Activated T-helper 1 cell treated with anti-CD3 and anti-CD28 coated beads, Interleukin-12 subunit alpha, Interleukin-12 subunit beta, Interleukin-2, Interleukin-4 antibody, amounts not matched to agents 30 ng/mL and 10 ng/mL and 1 ng/mL, durations not matched to agents 14 hours and 24 hours and 36 hours (primary cell): ENCODE results near the gene GRID1. TPM values are rescaled to one million over a fixed set of nuclear protein-coding genes. Genes with fewer than 3 reads are reported as not detected.

ENCODE experiments used
- DNase-seq: peaks from one replicate; pipeline ENCODE4 v3.0.0; 2021; ENCODE audit warnings: low spot score
- H3K27ac Mint-ChIP-seq: one replicate; pipeline ENCODE4 v1.8.0; 2021; ENCODE audit warnings: mild to moderate bottlenecking, mixed read lengths
- H3K27me3 Mint-ChIP-seq: one replicate; pipeline ENCODE4 v1.8.0; 2022; ENCODE audit warnings: mild to moderate bottlenecking, moderate library complexity, mixed read lengths; ENCODE audit not compliant: insufficient read depth
- H3K36me3 Mint-ChIP-seq: one replicate; pipeline ENCODE4 v1.8.0; 2021; ENCODE audit warnings: low read depth, mixed read lengths
- H3K4me1 Mint-ChIP-seq: one replicate; pipeline ENCODE4 v1.8.0; 2021; ENCODE audit warnings: low read depth, mixed read lengths
- H3K4me3 Mint-ChIP-seq: one replicate; pipeline ENCODE4 v1.8.0; 2021; ENCODE audit warnings: mild to moderate bottlenecking, moderate library complexity, mixed read lengths
- H3K9me3 Mint-ChIP-seq: one replicate; pipeline ENCODE4 v1.8.0; 2021; ENCODE audit warnings: mixed read lengths
- intact Hi-C: fragments of 100-400 bp; cut with micrococcal nuclease; formaldehyde crosslinking; loops from one replicate; pipeline ENCODE4 v1.15.1; 2024
- total RNA-seq: library from RNA; stranded (reverse); gene quantifications from 2 replicates; pipeline ENCODE4 v1.2.3, GENCODE V29; 2022

GRID1 gene
- total RNA-seq, 1 donor from 2014 or later: not detected

- Mint-ChIP-seq H3K27me3 (peaks cover 42% of the 10 kb centered on the region), H3K4me1 (no peaks in the 10 kb centered on the region), H3K4me3 (no peak overlapping the region), H3K36me3 (no peaks in the 10 kb centered on the region), H3K9me3 (no peaks in the 10 kb centered on the region), H3K27ac (no peak overlapping the region)
- DNase-seq: no peak
- intact Hi-C loops: no loop called here
These were observed 5.7 kb upstream of the GRID1 start for GRCh38 chr10:86372119-86372783.

- no peak for DNase-seq
- Mint-ChIP-seq H3K9me3 (no peaks in the 10 kb centered on the region), H3K36me3 (no peaks in the 10 kb centered on the region), H3K4me3 (no peak overlapping the region), H3K27me3 (peaks cover 42% of the 10 kb centered on the region), H3K27ac (no peak overlapping the region), H3K4me1 (no peaks in the 10 kb centered on the region)
- intact Hi-C loops: no loop called here
These were observed 5.1 kb upstream of the GRID1 start for GRCh38 chr10:86371691-86372090.

- no peak overlapping the region for H3K4me3 Mint-ChIP-seq
- no peaks in the 10 kb centered on the region for H3K4me1 Mint-ChIP-seq
- H3K27me3 Mint-ChIP-seq: peaks cover 42% of the 10 kb centered on the region
- H3K9me3 Mint-ChIP-seq: no peaks in the 10 kb centered on the region
- H3K27ac Mint-ChIP-seq: no peak overlapping the region
- intact Hi-C loops: no loop called here
- no peaks in the 10 kb centered on the region for H3K36me3 Mint-ChIP-seq
- DNase-seq: no peak
These were observed 4.5 kb upstream of the GRID1 start for GRCh38 chr10:86371116-86371515.

GRCh38 chr10:86370006-86370585, 3.5 kb upstream of the GRID1 start:
- H3K4me1 Mint-ChIP-seq: peaks cover 5% of the 10 kb centered on the region
- no peak for DNase-seq
- H3K9me3 Mint-ChIP-seq: no peaks in the 10 kb centered on the region

GRCh38 chr10:86368987-86369386, 2.4 kb upstream of the GRID1 start:
- Mint-ChIP-seq H3K4me3 (no peak overlapping the region), H3K27me3 (peaks cover 52% of the 10 kb centered on the region), H3K27ac (no peak overlapping the region), H3K4me1 (peaks cover 9% of the 10 kb centered on the region), H3K36me3 (peaks cover 2% of the 10 kb centered on the region), H3K9me3 (no peaks in the 10 kb centered on the region)
- no peak for DNase-seq
- intact Hi-C loops: no loop called here

More at GRCh38 chr10:86370006-86370585, 3.5 kb upstream of the GRID1 start:
- Mint-ChIP-seq H3K27ac (no peak overlapping the region), H3K27me3 (peaks cover 45% of the 10 kb centered on the region), H3K4me3 (no peak overlapping the region), H3K36me3 (no peaks in the 10 kb centered on the region)
- intact Hi-C loops: no loop called here

- H3K4me3 Mint-ChIP-seq: peak overlapping the region; percentile 48
- DNase-seq: no peak
- intact Hi-C loops: no loop called here
- H3K9me3 Mint-ChIP-seq: no peaks in the 10 kb centered on the region
- H3K4me1 Mint-ChIP-seq: peaks cover 11% of the 10 kb centered on the region
- peaks cover 2% of the 10 kb centered on the region for H3K36me3 Mint-ChIP-seq
- H3K27me3 Mint-ChIP-seq: peaks cover 52% of the 10 kb centered on the region
- H3K27ac Mint-ChIP-seq: no peak overlapping the region
These were observed 1.5 kb upstream of the GRID1 start for GRCh38 chr10:86368046-86368445.

- no peaks in the 10 kb centered on the region for H3K9me3 Mint-ChIP-seq
- intact Hi-C loops: no loop called here
- DNase-seq: no peak
These were observed 757 bp upstream of the GRID1 start for GRCh38 chr10:86367152-86367951.

GRCh38 chr10:86366902-86367151, 232 bp upstream of the GRID1 start:
- peaks cover 2% of the 10 kb centered on the region for H3K36me3 Mint-ChIP-seq
- peaks cover 60% of the 10 kb centered on the region for H3K27me3 Mint-ChIP-seq

More at GRCh38 chr10:86367152-86367951, 757 bp upstream of the GRID1 start:
- peaks cover 11% of the 10 kb centered on the region for H3K4me1 Mint-ChIP-seq
- no peak overlapping the region for H3K27ac Mint-ChIP-seq
- H3K27me3 Mint-ChIP-seq: peaks cover 58% of the 10 kb centered on the region
- H3K36me3 Mint-ChIP-seq: peaks cover 2% of the 10 kb centered on the region
- no peak overlapping the region for H3K4me3 Mint-ChIP-seq

DNA sequence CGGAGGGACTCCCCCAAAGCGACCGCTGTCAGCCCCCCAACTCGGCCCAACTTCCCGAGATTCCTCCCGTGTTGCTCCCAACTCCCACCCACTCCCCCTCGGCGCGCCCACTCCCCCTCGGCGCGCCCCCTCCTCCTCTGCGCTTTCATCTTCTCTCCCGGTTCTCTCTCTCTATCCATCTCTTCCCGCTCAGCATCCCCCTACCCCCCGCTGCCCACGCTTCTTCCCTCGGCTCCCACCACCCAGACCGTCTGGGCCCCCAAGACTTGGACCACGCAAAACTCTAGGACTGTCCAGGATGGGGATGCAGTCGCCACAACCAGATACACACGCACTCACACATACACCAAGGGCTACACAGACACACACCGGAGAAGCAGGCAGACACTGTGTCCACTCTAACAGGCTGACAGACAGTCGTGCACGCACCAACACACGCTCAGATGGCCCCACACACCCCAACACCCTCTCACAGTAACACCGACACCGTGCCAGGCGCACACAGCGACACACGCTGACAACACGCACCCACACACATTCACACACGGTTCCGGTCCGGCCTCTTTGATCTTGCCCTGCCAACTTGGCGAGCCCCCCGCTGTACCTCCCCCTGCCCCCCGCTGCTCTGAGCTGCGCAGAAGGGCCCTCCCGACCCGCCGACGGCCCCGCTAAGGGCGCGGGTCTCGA, 1.1 kb downstream of the GRID1 start:
- Mint-ChIP-seq H3K36me3 (peaks cover 2% of the 10 kb centered on the region), H3K4me3 (peak overlapping the region; percentile 22), H3K9me3 (no peaks in the 10 kb centered on the region), H3K27ac (peak overlapping the region; percentile 55), H3K27me3 (peaks cover 66% of the 10 kb centered on the region), H3K4me1 (peaks cover 11% of the 10 kb centered on the region)
- DNase-seq: no peak
- intact Hi-C loops: no loop called here

More at GRCh38 chr10:86366902-86367151, 232 bp upstream of the GRID1 start:
- Mint-ChIP-seq H3K27ac (no peak overlapping the region), H3K4me3 (no peak overlapping the region), H3K9me3 (no peaks in the 10 kb centered on the region), H3K4me1 (peaks cover 11% of the 10 kb centered on the region)
- no peak for DNase-seq
- intact Hi-C loops: no loop called here

- Mint-ChIP-seq H3K27ac (no peak overlapping the region), H3K36me3 (peaks cover 2% of the 10 kb centered on the region), H3K27me3 (peaks cover 60% of the 10 kb centered on the region), H3K4me3 (no peak overlapping the region), H3K4me1 (peaks cover 11% of the 10 kb centered on the region), H3K9me3 (no peaks in the 10 kb centered on the region)
- intact Hi-C loops: no loop called here
- DNase-seq: no peak
These were observed 1.9 kb downstream of the GRID1 start for GRCh38 chr10:86364491-86365345.

DNA sequence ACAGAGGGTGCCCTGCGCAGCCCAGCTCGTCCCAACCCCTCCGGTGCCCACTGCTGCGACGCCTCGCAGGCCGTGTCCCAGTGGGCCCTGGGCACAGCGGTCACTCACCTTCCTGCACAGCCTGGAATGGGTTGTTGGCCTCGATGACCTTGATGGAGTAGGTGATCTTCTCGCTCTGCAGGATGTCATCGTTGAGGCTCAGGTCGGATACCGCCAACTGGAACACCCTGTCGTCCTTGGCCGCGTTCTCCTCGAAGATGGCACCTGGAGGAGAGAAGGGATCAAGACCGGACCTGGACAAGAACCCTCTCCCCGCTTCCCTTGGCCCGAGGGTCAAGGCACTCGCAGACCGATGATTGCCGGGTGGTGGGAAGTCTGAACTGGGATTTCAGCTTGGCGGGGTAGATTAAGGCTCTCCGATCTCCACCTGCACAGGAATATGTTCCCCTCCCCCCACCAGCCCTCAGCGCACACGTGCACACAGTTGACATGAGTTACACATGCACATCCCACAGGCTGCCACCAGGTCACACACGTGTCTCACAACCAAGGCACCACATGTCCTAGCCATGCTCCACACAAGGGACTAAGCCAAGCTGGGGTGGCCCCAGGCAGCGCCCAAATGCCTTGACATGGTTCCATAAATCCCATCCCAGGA, 2.6 kb downstream of the GRID1 start:
- intact Hi-C loops: no loop called here
- Mint-ChIP-seq H3K4me3 (no peak overlapping the region), H3K27me3 (peaks cover 58% of the 10 kb centered on the region), H3K27ac (no peak overlapping the region), H3K36me3 (peaks cover 2% of the 10 kb centered on the region), H3K4me1 (peaks cover 11% of the 10 kb centered on the region), H3K9me3 (no peaks in the 10 kb centered on the region)
- DNase-seq: no peak
